ENCODE results near the gene DAP. TPM values are rescaled to one million over a fixed set of nuclear protein-coding genes. Genes with fewer than 3 reads are reported as not detected.

The DAP gene
- total and polyA plus RNA-seq, 4 donors, result 36.6 to 122 (median 101) TPM

GRCh38 chr5:10680876-10681481 is 80.1 kb downstream of the DAP start:
- H3K9me3 ChIP-seq (ENCODE audit: control insufficient read depth in 4 of 4, low read length in 3 of 4), result no peaks in the 10 kb centered on the region
- H3K27me3 ChIP-seq (ENCODE audit: control insufficient read depth in 4 of 4, insufficient read depth in 4 of 4, low read length in 3 of 4), result no peaks in the 10 kb centered on the region
- 96% methylated on average over 17 of the region's 17 CpGs for WGBS
- H3K9ac ChIP-seq (ENCODE audit: low read depth in 1 of 2, low read length in 2 of 2), result no peak overlapping the region
- no peak for TF ChIP-seq CTCF (IDR thresholded peaks at IDR 0.05; ENCODE audit: low read depth, low read length, missing input control)
- H3K27ac ChIP-seq (ENCODE audit: low read depth in 1 of 2, low read length in 2 of 2), result no peak overlapping the region
- no peak overlapping the region for H3K4me3 ChIP-seq (ENCODE audit: low read depth in 1 of 3, low read length in 3 of 3)
- H3K4me1 ChIP-seq (ENCODE audit: control insufficient read depth in 4 of 4, insufficient read depth in 4 of 4, low read length in 3 of 4), result no peaks in the 10 kb centered on the region
- no peak for DNase-seq (ENCODE audit: low spot score)
- peaks cover 18 to 45% (median 32%) of the 10 kb centered on the region in 4 donors for H3K36me3 ChIP-seq (ENCODE audit: control insufficient read depth in 4 of 4, insufficient read depth in 3 of 4, low read depth in 1 of 4, low read length in 3 of 4)

GRCh38 chr5:10679336-10679988 is 81.6 kb downstream of the DAP start:
- no peak for DNase-seq (ENCODE audit: low spot score)

More at GRCh38 chr5:10679336-10679988, 81.6 kb downstream of the DAP start:
- Histone ChIP-seq H3K27ac (ENCODE audit: low read depth in 1 of 2, low read length in 2 of 2) (no peak overlapping the region), H3K36me3 (ENCODE audit: control insufficient read depth in 4 of 4, insufficient read depth in 3 of 4, low read depth in 1 of 4, low read length in 3 of 4) (peaks cover 18 to 44% (median 32%) of the 10 kb centered on the region in 4 donors), H3K27me3 (ENCODE audit: control insufficient read depth in 4 of 4, insufficient read depth in 4 of 4, low read length in 3 of 4) (no peaks in the 10 kb centered on the region), H3K9me3 (ENCODE audit: control insufficient read depth in 4 of 4, low read length in 3 of 4) (no peaks in the 10 kb centered on the region), H3K4me3 (ENCODE audit: low read depth in 1 of 3, low read length in 3 of 3) (no peak overlapping the region), H3K9ac (ENCODE audit: low read depth in 1 of 2, low read length in 2 of 2) (no peak overlapping the region), H3K4me1 (ENCODE audit: control insufficient read depth in 4 of 4, insufficient read depth in 4 of 4, low read length in 3 of 4) (no peaks in the 10 kb centered on the region)
- WGBS, result 96% methylated on average over 15 of the region's 15 CpGs
- TF ChIP-seq EGR1 (IDR thresholded peaks at IDR 0.05; ENCODE audit: low read depth in 2 of 2) (no peak), CTCF (IDR thresholded peaks at IDR 0.05; ENCODE audit: low read depth, low read length, missing input control) (no peak), RAD21 (IDR thresholded peaks at IDR 0.05) (no peak), FOXA2 (IDR thresholded peaks at IDR 0.05) (no peak), SP1 (IDR thresholded peaks at IDR 0.05) (no peak), FOXA1 (IDR thresholded peaks at IDR 0.05) (no peak), GABPA (IDR thresholded peaks at IDR 0.05 in 1 of 2, conservative IDR thresholded peaks at IDR 0.05 in 1 of 2) (no peak), RXRA (IDR thresholded peaks at IDR 0.05) (no peak), ZBTB33 (IDR thresholded peaks at IDR 0.05) (no peak), REST (IDR thresholded peaks at IDR 0.05) (no peak)
